Prostate gland (tissue), 2 donors: ENCODE measurements around the gene PRMT3.

ENCODE experiments used
- POLR2AphosphoS5 ChIP-seq: sonication (generic); formaldehyde crosslinking; IDR thresholded peaks from one replicate; pipeline ENCODE4 v1.6.1; 2017; ENCODE audit warnings: antibody characterized with exemption
- TF ChIP-seq, protein P1 (sequence below), 4 experiments: fragments of 200-600 bp in 2 of 4; fragments of 450-650 bp in 2 of 4; sonication (generic) in 2 of 4; IDR thresholded peaks; 1 replicate in 3 of 4; 2 replicates in 1 of 4; pipeline ENCODE4 v1.5.1; 2016 to 2019; ENCODE audit warnings: antibody characterized with exemption in 4 of 4, mild to moderate bottlenecking in 2 of 4, moderate library complexity in 2 of 4

DNA sequence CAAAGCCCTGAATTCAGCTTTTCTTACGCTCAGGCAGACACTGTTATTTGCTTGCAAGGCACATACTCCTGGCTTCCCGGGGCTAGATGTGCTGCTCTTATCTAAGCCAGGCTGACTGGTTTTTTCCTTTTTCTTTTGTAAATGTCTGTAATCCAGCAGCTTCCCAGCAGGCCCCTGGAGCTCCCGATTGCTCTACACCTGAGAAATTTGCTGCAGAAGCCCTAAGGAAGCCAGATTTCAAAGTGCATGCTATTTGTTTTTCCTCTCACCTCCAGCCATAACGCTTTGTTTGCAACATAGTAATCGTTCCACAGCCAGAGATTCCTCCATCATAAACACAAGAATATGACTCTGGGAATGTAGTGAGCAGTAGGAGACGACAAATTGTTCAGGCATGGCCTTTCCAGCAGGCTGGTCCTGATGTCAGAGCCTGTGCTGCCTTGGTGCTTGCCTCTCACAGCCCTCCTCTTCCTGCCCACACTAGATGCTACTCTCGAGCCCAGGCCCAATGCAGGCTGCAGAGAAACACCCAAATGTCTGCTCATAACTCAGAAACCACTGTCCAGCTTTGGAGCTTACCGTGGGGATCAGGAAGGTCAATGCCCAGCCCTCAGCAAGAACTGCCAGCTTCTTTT is 157.2 kb downstream of the PRMT3 start:
- TF ChIP-seq, protein P1, sequence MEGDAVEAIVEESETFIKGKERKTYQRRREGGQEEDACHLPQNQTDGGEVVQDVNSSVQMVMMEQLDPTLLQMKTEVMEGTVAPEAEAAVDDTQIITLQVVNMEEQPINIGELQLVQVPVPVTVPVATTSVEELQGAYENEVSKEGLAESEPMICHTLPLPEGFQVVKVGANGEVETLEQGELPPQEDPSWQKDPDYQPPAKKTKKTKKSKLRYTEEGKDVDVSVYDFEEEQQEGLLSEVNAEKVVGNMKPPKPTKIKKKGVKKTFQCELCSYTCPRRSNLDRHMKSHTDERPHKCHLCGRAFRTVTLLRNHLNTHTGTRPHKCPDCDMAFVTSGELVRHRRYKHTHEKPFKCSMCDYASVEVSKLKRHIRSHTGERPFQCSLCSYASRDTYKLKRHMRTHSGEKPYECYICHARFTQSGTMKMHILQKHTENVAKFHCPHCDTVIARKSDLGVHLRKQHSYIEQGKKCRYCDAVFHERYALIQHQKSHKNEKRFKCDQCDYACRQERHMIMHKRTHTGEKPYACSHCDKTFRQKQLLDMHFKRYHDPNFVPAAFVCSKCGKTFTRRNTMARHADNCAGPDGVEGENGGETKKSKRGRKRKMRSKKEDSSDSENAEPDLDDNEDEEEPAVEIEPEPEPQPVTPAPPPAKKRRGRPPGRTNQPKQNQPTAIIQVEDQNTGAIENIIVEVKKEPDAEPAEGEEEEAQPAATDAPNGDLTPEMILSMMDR (IDR thresholded peaks at IDR 0.05): no peak
- no peak for TF ChIP-seq POLR2AphosphoS5
